GM21390 (cell line): ENCODE measurements around the gene ATXN1.

ENCODE experiments used
- ATAC-seq: cut with Tn5 transposase; IDR thresholded peaks from one replicate; pipeline ENCODE4 v1.9.1; 2021; ENCODE audit not compliant: unreplicated experiment

ATXN1 gene

GRCh38 chr6:16747232-16748024, 13.8 kb downstream of the ATXN1 start:
- ATAC-seq, result no peak

GRCh38 chr6:16746812-16747211, 14.4 kb downstream of the ATXN1 start:
- no peak for ATAC-seq

GRCh38 chr6:16746401-16746800, 14.9 kb downstream of the ATXN1 start:
- ATAC-seq, result no peak

- ATAC-seq, result no peak
Observed at GRCh38 chr6:16743664-16744210, 17.5 kb downstream of the ATXN1 start.

GRCh38 chr6:16742116-16742515, 19.1 kb downstream of the ATXN1 start:
- no peak for ATAC-seq

- peak; percentile 55 for ATAC-seq
Observed at GRCh38 chr6:16741112-16742016, 19.9 kb downstream of the ATXN1 start.

- no peak for ATAC-seq
Observed at GRCh38 chr6:16740097-16740496, 21.2 kb downstream of the ATXN1 start.

GRCh38 chr6:16739329-16739801, 21.9 kb downstream of the ATXN1 start:
- no peak for ATAC-seq

GRCh38 chr6:16737925-16738324, 23.3 kb downstream of the ATXN1 start:
- ATAC-seq, result no peak

GRCh38 chr6:16736856-16737775, 24.1 kb downstream of the ATXN1 start:
- no peak for ATAC-seq

- ATAC-seq, result no peak
Observed at GRCh38 chr6:16735014-16735413, 26.2 kb downstream of the ATXN1 start.

GRCh38 chr6:16733085-16733484, 28.2 kb downstream of the ATXN1 start:
- no peak for ATAC-seq

- peak; percentile 99 for ATAC-seq
Observed at GRCh38 chr6:16731478-16732051, 29.7 kb downstream of the ATXN1 start.

GRCh38 chr6:16730738-16731477, 30.4 kb downstream of the ATXN1 start:
- ATAC-seq, result peak; percentile 9

- ATAC-seq, result no peak
Observed at GRCh38 chr6:16729744-16730143, 31.5 kb downstream of the ATXN1 start.

- no peak for ATAC-seq
Observed at GRCh38 chr6:16729183-16729691, 32.0 kb downstream of the ATXN1 start.

GRCh38 chr6:16728513-16729182, 32.6 kb downstream of the ATXN1 start:
- ATAC-seq, result no peak

GRCh38 chr6:16727996-16728395, 33.3 kb downstream of the ATXN1 start:
- no peak for ATAC-seq
